HG03175 (cell line): Measurements from ENCODE around the gene PMF1.

Source experiments
- ATAC-seq: cut with Tn5 transposase; IDR thresholded peaks from one replicate; pipeline ENCODE4 v1.9.1; 2021; ENCODE audit warnings: mild to moderate bottlenecking, moderate library complexity; ENCODE audit not compliant: unreplicated experiment

The PMF1 gene

DNA sequence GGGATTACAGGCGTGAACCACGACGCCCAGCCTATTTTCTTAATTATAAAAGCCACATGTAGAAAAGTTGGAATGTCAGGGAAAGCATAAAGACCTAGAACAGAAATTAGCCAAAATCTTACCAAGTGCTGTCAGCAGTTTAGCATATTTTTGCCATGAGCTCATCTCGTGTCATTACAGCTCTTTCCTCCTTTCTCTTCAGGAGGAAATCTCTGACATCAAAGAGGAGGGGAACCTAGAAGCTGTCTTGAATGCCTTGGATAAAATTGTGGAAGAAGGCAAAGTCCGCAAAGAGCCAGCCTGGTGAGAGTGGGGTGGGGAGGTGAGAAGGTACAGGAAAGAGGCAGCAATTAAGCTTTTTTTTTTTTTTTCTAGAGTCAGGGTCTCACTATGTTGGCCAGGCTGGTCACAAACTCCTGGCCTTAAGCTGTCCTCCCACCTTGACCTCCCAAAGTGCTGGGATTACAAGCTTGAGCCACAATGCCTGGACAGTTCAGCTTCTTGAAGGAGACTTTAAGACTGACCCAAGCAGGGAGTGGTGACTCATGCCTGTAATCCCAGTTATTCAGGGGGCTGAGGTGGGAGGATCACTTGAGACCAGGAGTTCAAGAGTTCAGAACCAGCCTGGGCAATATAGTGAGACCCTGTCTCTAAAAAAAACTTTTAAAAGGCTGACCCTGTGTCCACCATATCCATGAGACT, 20.8 kb downstream of the PMF1 start:
- no peak for ATAC-seq

DNA sequence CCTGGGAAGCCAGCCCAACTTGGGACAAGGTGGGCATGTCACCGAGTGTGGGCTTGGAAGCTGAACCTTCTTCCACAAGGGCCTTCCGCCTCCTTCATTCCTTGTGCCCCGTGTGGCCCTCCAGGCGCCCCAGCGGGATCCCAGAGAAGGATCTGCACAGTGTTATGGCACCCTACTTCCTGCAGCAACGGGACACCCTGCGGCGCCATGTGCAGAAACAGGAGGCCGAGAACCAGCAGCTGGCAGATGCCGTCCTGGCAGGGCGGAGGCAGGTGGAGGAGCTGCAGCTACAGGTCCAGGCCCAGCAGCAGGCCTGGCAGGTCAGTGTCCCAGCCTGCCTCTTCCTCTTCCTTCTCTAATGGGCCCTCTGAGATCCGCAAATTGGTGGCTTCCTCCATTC, 23.4 kb downstream of the PMF1 start:
- no peak for ATAC-seq

DNA sequence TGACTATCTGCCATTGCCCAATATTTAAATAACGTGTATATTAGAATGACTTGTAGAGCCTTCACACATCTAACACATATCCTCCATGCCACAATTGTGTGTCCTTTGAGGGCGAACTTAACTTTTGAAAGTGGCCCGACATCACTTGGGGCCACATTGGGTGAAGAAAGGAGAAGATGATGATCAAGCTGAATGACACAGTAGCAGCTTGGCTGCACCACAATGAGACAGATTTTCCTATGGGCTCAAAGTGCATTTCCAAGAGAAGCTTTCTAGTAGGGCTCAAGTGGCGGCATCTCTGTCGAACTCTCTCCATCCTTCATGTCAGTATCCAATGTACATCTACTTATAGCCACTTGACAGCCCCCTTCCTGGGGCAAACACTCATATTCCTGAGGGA, 25.4 kb downstream of the PMF1 start:
- ATAC-seq, result no peak

DNA sequence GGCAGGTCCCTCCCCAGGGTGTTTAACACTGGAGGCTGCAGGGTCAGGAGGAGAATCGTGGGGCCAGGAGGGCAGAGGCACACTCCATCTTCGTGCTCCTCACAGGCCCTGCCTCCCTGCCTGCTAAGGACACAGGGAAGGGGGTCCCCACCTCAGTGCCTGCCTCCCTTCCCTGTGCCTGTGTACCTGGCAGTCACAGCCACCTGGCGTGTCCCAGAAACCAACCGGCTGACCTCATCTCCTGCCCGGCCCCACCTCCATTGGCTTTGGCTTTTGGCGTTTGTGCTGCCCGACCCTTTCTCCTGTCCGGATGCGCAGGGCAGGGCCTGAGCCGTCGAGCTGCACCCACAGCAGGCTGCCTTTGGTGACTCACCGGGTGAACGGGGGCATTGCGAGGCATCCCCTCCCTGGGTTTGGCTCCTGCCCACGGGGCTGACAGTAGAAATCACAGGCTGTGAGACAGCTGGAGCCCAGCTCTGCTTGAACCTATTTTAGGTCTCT, 28.6 kb downstream of the PMF1 start:
- ATAC-seq, result no peak

DNA sequence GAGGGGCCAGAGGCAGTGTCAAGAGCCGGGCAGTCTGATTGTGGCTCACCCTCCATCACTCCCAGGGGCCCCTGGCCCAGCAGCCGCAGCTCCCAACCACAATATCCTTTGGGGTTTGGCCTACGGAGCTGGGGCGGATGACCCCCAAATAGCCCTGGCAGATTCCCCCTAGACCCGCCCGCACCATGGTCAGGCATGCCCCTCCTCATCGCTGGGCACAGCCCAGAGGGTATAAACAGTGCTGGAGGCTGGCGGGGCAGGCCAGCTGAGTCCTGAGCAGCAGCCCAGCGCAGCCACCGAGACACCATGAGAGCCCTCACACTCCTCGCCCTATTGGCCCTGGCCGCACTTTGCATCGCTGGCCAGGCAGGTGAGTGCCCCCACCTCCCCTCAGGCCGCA, 29.1 kb downstream of the PMF1 start, which contains the start of gene BGLAP:
TSS of gene BGLAP (plus strand) at position 259 of the 400 bp plus-strand sequence. CDS start at position 307, 48 bp downstream.
- ATAC-seq, result no peak

DNA sequence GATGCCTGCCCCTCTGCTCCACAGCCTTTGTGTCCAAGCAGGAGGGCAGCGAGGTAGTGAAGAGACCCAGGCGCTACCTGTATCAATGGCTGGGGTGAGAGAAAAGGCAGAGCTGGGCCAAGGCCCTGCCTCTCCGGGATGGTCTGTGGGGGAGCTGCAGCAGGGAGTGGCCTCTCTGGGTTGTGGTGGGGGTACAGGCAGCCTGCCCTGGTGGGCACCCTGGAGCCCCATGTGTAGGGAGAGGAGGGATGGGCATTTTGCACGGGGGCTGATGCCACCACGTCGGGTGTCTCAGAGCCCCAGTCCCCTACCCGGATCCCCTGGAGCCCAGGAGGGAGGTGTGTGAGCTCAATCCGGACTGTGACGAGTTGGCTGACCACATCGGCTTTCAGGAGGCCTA, 29.9 kb downstream of the PMF1 start:
- ATAC-seq, result no peak

DNA sequence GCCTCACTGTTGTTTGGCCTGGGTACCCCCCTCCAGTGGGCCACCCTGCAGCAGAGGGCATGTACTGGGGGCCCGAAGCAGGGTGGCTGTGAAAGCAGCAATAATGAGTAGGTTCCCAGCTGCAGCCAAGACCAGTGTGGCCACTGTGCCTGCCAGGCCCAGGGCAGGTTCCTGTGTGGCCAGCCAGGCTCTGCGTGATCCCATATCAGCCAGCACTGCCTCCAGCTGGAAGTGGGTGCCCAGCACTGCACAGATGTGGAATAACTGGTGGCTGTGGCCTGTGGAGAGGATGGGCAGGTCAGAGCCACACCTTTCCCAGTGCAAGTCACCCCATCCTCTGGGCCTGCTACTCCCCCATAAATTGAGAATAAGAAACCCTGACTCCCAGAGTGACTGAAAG, 31.3 kb downstream of the PMF1 start:
- no peak for ATAC-seq

DNA sequence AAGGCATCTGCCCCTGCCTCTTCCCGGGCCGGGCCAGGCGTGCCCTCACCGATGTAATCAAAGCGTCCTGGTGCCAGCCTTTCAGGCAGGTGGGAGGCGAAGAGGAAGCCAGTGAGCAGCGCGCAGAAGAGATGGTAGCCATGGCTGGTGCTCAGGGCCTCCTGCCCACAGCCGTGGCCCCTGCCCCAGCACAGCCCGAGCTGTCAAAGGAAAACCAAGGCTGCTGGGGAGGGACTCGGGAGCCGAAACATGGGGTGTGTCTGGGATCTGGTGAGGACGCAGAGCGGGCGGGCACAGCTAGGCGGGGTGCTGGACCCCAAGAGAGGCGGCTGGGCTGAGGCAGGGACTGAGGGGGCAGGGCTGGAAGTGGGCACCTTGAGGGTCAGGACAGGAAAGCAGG, 31.9 kb downstream of the PMF1 start:
- no peak for ATAC-seq

DNA sequence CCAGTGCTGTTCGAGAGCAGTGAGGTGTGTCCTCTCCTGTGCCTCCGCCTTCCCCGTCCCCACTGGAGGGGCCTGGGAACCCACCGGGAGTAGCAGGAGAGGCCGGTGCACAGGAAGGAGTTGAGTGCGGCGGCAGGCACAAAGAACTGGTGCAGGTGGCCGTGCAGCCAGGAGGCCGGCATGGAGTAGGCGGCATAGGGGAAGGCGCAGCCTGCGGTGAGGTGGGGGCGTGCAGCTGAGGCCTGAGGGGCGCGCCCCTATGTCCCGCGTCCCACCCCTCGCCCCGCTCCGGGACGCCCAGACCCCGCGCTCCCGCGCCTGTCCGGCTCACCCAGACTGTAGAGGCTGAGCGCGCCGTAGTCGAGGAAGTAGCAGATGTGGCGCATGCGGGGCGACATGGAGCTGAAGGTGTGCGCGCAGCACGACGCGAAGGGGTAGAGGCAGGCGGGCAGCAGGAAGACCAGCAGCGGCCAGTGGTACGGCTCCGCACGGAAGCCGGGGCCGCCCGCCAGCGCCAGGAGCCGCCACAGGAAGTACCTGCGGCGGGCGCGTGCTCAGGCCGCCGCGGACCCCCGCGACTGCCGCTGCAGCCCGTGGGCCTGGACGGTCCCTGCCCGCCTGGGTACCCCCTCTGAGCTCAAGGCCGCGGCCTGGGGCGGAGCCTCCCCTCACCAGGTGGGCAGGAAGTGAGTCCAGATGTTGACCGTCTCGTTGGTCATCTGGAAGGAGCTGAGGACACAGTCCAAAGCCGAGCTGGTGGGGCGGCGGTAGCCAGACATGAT, 32.8 kb downstream of the PMF1 start:
- ATAC-seq, result no peak

DNA sequence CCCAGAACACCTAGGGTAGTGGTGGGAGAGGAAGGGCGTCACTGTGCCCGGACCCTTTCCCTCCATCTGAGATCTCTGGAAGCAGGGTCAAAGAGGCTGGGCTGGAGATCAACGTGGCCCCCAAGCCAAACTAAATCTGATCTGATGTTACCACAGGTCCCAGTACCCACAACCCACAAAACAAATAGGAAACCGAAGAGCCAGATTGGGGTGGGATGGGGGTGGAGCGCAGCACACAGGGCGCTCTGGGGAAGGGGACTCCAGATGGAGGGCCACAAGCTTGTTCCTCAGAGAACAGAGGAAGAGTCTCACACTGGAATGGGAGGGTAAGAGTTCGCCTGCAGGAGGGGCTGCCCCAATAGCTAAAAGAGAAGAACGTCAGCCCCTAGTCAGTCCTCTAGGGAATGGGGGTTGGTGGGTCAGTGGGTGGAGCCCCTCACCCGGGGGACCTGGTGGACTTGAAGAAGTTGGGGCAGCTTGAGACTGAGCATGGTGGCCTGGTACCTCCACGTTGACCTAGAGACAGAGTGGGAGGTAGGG, 33.5 kb downstream of the PMF1 start:
- no peak for ATAC-seq

DNA sequence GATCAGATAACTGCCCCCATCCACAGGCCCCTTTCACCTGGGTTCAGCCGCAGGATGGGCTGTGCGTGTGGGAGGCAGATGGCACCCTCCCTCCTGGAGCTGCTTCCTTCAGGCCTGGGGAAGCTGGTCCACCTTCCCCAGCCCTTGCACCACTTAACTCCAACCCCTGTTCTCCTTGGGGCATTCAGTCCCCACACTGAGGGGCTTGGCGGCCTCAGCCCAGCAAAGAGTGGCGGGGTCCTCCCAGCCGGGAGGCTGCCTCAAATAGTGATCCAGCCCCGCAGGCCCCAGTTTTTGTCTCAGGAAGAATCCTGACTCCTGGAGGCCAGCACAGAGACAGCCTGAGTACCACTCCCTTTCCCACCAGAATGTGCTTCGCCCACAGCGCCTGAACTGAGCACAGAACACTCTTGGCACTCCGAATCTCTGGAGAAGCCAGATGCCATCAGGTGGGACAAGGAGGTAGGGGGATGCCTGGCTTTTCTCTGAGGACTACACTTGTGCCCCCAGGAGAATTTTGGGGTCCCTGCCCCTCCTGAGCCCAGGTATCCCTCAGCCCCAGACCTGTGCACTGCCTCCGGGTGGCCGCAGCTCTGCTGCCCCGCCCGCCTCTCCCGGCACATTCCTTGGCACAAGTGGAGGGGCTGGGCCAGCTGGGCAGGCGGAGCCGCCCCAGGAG, 34.1 kb downstream of the PMF1 start:
- no peak for ATAC-seq

DNA sequence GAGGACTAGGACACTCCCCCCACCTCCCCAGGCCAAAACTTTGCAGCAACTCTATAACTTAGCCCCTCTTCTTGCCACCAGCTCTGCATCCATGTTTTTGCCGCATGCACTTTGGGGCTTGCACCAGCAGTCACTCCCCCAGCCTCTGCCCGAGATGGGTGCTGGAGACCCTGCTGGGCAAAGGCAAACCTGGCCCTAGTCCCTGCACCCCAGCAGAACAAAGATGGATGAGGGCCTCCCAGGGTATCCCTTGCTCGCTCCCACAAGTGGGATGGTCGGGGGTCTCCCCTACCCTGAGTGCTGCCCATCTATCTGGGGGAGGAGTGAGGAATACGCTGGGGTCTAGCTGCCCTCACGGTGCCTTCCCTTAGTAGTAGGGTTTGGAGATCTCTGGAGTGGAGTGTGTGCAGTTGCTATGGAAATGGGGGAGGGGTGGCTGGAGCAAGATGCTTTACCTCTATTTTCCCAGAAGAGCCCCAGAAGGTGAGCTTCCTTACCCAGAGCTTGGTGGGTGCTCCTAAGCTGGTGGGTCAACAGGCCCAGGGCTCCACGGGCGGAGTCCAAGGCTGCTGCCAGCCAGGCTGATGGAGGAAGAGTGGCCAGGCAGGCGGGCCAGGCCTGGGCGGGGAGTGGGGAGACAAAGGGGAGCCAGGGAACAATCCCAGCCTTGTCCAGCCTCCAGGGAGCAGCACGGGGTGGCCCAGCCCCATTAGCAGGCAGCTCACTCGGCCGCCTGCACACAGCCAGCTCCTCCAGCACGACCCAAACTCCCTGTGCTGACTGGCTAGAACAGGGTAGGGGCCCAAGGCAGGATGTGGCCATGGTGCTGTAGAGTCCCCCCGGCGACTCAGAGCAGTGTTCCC, 34.9 kb downstream of the PMF1 start, which contains the start of gene PAQR6:
TSS of gene PAQR6 (minus strand) at position 597 of the 863 bp plus-strand sequence. CDS start 1,325 bp downstream, outside the sequence.
- no peak for ATAC-seq

DNA sequence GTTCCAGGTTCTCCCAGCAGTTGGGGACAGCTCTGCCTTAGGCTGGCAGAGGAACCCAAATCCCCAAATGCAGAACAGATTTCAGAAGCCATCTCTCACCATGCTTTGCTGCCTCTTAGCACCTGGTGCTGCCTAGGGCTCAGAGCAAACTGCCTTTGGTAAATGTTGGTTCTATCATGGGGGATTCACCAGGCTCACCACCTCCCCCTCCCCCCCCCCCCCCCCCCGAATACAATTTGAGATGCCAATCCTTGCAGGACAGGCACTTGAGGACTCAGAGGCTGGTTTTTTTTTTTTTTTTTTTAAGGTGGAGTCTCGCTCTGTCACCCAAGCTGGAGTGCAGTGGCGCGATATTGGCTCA, 35.5 kb downstream of the PMF1 start:
- no peak for ATAC-seq

DNA sequence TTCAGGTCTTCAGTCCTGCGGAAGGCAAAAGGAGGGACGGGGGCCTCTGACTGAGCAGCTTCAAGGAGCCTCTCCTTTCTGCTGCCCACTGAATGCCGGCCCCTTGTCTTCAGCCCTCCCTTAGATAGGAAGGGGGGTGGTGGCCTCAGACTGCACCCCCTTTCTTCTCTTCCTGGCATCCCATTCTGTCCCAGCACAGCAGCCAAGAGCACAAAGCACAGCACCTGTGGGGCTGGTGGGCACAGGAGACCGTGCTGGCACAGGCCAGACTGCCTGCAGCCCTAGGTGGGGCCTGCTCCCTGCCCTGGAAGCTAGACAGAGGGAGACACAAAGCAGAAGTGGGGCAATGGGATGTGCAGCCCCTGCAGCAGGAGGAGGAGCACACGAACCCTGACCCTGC, 36.8 kb downstream of the PMF1 start:
- ATAC-seq, result no peak

DNA sequence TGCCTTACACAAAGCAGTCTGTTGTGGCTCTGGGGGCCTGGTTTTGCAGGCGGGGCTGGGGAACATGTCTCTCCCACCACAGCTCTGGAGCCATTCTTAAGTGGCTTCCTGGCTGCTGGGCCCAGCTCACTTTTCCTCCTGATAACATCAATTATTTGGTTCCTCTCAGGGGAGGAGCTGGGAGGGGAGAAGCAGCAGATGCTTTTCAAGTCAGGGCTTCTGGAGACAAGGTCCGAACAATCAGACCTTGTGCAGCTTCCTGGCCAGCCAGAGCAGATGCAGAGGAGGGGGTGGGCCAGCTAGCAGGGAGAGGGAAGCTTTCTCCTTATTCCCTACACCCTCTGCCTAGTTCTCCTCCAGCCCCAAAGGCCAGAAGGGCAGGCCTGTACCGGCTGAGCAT, 38.7 kb downstream of the PMF1 start:
- ATAC-seq, result no peak

DNA sequence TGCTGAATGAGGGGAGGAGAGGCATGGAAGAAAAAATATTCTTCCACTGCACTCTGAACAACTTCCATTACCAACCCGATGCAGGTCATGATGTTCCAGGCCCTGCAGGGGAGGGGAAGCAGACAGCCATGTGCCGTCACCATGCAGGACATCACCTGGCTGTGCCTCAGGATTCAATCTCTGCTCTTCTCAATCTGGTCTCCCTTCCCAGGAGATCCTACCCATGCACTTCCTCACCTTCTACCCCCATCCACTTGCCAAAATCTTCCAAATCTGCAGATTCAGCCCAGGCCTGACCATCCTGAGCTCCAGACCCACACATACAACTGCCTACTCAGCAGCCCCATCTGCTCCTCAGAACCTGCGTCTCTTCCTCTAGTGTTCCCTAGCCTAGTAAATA, 40.8 kb downstream of the PMF1 start:
- no peak for ATAC-seq

DNA sequence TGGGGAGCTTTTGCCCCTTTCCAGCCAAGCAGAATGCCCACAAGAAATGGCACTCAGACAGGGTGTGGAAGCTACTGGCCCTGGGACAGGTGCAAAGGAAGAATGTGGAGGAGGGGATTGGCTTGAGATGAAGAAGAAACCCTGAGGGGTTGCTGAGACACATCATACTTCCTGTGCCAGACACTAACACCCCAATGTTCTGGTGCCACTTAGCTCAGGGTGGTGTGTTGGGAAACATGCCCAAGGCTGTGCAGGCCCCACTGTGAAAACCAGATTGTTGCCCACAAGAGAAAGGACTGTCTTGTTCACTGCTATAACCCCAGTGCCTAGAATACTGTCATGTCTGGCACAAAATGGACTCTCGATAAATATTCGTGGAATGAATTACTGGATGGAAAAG, 44.9 kb downstream of the PMF1 start:
- ATAC-seq, result no peak

DNA sequence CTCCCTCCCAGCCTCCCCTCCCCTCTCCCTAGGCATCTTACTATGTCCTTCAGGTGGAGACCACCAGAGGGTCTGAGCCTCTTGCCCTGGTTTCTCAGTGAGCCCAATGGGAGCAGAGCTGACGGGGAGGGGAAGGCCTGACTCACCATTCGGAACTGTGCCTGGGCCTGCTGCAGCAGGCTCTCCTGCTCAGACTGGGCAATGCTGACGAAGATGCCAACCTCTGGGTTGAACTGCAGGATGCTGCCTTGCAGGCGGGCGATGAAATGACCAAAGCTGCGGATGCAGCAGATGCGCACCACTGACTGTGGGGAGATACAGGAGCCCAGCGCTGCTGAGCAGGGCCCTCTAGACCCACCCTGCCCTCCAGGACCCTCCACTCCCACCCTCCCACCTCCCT, 46.1 kb downstream of the PMF1 start:
- no peak for ATAC-seq

DNA sequence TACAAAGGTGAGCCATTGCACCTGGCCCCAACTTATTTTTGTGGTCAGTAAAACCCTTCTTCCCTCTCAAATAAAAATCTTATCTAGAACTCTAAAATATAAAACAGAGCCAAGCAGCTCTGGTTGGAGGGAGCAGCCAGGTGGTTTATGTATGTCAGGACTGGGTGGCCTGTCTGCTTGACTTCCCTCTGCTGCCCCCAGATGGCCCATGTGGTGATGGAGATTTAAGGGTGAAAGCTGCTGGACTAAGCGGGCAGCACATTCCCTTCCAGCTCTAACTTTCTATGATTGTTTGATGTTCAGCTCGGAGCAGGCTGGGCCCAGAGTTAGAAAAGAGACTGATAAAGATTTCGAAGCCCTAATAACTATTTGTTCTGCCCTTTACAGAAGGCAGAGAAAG, 47.0 kb downstream of the PMF1 start:
- no peak for ATAC-seq

DNA sequence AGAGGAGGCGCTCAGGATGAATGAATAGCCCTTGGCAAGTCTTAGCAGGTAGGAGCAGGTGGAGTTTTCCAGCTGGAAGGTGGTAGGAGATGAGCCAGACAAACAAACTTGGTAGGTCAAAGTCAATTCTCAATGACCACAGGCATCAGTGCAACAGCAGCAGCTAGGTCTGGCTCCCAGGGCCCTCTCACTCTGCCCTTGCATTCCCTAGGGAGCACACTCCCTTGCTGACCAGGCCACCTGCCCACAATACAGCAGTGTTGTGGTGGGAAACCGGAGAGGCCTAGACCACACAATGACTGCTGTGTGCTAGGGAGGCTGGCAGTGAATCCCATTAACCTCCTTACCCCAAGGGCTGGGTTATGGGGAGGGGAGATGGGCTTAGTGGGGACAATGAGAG, 48.1 kb downstream of the PMF1 start:
- ATAC-seq, result no peak
